GM19025 (cell line): ENCODE measurements around the gene ADAR.

Source experiments
- ATAC-seq: cut with Tn5 transposase; IDR thresholded peaks from one replicate; pipeline ENCODE4 v1.9.1; 2021; ENCODE audit warnings: mild to moderate bottlenecking, low read depth, moderate library complexity; ENCODE audit not compliant: unreplicated experiment

The ADAR gene

DNA sequence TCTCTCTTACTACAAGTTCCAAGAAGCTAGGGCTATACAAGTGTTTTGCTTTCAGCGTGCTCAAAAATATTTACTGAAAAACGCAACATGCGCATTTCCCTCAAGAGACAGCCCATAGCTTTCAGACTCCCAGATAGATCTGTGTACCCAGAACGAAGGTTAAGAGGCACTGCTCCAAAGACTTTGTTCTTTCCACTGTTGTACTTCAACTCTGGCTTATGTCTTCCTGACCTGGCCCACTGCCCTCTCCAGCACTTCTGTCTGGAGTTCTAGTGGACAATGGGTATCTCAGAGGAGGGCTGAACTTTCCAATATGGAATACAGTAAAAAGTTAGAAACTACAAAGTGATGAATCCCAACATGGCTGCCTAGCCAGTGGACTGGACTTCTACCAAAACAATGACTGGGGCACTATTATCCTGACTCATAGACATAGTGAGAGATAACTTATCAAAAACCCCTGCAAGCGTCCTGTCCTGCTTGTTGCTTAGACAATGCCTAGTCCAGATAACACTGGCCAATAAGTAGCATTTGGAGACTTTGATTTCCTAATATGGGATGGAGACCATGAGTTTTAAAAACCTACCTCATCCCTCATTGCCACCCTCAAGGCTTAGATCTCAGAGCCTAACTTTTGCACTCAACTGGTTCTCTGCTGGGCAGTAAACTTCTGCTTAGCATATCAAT is 8.8 kb upstream of the ADAR start:
- ATAC-seq, result no peak

DNA sequence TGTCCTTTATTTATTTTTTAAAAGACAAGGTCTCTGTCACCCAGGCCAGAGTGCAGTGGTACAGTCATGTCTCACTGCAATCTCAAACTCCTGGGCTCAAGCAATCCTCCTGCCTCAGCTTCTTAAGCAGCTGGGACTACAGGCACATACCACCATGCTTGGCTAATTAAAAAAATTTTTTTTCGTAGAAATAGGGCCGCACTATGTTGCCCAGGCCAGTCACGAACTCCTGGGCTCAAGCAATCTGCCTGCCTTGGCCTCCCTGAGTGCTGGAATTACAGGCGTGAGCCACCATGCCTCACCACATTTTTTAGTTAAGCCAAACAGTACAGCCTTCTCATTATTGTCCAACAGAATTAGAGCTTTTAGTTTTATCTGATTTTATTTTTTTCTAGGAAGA is 7.4 kb upstream of the ADAR start:
- no peak for ATAC-seq

DNA sequence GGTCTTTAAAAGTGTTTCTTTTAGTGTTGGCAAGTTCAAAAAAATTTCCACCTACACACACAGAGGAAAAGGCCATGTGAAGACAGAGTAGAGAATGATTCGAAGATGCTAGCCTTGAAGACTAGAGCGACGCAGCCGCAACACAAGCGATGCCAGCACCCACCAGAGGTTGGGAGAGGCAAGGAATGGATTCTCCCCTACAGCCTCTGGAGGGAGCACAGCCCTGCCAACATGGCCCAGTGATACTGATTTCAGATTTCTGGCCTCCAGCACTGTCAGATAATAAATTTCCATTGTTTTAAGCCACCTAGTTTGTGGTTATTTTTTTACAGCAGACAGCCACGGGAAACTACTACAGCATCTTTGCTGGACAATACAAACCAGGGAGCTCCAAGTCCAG is 6.9 kb upstream of the ADAR start:
- no peak for ATAC-seq

DNA sequence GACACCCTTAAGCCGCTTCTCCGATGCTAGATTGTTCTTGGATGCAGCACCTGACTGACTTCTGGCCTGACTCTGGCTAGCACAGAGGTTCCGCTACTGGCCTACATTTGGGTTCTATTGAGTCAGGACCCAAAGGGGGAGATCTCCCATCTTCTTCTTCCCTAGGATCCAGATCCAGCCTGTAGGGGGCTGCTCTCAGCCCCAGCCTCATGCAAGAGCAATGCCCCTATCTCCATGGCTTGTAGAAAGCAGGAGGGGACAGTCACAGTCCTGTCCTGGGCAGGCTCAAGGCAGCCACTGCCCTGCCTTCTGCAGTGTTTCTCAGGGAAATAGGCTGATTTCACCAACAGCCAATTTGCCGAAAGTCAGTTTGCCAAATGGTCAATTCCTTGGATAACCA is 6.3 kb upstream of the ADAR start:
- no peak for ATAC-seq

DNA sequence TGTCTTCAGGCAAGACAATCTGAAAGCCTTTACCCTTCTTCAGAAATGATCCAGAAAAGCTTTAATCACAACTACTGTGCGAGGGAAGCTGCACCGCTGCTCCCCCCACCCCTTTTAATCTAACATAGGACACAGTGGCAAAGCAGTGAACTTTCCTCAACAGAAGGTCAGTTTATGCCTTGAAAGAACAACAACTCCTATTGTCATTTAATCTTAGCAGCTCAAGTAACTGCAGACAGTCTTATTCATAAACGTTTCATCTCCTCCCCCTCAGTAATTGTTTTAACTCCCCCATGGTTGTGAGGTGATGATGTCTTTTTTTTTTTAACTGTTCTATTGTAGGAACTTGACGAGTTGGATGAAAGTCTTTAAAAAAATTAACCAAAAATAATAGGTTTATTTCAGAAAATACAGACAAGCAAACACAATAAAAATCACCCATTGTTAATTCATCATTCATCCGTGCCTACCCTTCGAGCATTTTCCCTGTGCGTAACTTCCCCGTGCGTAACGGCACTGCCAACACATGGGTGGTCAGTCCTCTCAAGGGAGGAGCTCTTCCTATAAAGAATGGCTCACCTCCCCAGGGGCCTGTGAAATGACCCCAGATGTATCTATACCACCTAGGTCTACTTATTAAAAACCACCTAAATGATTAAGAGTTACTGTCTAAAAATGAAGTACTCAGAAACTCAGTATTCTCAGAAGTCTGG is 3.3 kb upstream of the ADAR start:
- no peak for ATAC-seq

DNA sequence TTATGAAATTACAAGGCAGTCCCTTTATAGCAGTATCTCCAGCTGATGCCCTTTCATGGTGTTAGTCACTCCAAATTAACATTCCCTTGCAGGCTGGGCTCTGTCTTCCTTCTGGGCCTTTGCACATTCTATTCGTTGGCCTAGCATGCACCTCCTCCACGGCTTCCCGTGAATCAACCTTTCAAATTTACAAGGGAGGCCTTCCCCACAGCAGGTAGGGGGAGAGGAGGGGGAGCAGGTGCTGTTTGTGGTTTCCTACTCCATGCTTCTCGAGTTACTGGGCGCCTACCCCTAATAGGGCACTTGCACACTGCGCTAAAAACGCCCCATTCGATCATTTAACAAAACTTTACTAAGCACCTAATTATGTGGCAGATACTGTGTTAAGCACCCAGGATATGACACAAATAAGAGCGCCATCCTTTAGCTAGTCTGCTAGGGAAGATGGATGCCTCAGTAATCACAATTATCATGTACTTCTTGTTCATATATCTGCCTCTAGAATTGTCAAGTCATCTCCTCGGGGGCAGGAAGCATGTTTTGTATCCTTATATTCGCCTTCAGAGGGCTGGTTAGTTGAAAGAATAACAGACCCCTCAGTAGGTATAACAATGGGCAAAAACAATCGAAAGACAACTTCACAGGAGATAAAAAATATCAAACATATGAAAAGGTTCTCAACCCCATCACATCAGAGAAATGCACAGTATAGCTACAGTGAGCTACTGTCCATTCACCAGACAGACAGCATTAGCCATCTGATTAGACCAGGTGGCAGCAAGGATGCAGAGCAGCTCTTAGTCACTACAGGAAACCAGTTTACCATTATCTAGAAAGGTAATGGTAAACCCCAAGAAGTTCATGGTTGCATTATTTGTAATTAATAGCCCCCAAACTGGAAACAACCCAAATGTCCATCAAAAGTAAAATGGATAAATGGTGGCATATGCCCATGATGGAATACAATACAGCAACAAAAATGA is 1.7 kb upstream of the ADAR start:
- no peak for ATAC-seq

DNA sequence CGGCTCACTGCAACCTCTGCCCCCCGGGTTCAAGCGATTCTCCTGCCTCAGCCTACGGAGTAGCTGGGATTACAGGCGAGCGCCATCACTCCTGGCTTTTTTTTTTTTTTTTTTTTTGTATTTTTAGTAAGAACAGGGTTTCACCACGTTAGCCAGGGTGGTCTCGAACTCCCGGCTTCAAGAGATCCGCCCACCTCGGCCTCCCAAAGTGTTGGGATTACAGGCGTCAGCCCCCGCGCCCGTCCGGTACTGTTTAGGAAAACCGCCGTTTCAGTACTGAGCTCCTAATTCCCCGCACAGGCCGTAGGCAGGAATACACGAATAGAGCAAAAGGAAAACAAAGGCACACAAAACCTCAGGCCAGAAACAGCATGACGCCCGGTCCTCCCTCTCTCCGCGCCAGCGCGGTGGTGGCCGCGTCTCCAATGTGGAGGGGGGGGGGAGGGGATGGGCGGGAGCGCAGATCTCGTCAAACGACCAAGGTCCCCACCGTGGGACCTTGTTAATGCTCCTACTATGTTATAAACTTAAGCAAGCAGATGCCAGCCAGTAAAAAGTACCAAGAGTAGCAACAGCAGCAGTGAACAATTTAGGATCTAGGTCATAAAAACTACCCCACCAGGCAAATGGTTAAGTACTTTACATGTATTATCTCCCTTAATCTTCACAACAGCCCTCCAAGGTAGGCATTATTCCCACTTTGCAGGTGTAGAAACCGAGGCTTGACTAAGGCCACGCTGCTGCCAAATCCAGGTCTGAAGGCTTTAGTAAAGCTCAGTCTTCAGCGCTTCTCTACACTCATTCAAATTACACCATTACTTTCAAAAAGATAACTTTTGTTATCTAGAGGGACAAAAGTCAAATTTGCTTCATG is 648 bp upstream of the ADAR start:
- no peak for ATAC-seq

GRCh38 chr1:154607106-154607608 is 829 bp downstream of the ADAR start:
- no peak for ATAC-seq

DNA sequence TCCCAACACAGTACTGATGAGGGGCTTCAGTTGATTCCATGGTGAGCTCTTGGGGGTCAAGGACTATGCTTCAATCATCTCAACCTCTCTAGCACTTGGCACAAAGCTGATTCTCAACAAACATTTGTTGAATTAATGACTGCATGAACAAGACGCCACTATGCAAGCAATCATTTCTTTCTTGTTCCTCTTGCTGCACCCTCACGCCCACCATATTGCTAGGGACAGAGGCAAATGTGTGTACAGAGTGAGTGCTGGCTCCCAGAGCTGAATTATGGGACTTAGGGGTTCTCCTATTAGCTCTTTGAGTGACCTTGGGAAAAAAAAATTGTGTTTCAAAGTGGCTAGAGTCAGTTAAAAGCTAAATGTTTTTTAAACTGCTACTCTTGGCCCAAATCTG is 2.5 kb downstream of the ADAR start:
- ATAC-seq, result no peak

GRCh38 chr1:154603317-154603716 is 4.7 kb downstream of the ADAR start:
- no peak for ATAC-seq

DNA sequence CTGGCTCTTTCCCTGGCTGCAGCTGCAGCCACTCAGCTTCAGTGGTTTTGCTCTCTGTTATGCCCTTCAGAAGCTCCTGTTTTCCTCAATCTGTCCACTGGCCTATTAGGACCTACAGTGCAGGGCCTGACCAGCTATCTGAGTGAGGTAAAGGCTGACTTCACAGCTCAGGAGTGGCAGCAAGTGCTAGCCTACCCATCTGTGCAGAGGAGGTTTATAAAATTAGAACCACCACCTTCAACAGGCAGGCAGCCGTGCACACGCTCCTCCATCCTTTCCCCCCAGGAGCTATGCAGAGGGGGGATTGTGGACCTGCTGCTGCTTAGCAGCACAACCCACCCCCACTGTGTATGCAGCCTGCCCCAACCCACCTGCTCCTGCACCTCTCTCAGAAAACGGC is 8.3 kb downstream of the ADAR start:
- ATAC-seq, result no peak

DNA sequence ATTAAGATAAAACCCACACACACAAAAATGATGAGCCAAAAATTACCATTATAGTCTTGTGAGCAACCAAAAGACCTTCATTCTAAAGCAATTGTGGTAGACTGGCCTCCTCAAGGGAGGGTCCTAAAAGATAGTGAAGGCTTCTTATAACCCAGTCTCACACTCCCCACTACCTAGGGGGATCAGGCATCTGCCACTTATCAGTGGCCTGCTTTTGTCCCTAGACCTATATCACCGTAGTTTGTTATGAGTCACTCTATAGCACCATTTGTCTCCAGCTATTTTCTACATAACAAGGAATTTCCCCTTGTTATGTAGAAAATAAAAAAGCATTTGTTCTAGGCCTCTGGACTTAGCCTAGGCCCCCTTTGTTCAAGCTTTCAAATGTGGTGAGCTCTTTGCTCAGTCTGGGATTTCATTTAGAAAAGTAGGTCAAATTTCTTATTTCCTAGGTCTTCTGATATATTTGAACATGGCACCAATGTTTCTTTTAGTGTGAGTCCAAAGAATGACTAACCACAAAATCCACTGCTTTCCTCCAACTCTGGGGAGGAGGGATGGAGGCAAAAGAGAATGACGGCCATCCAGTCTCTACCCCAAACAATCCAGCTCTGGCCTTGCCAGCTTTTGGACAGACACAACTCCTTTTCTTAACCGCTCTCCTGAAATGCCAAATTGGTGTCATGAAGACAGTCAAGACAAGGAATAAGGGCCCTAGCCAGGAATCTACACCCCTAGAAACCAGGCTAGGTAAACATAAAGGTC is 8.9 kb downstream of the ADAR start:
- ATAC-seq, result no peak

GRCh38 chr1:154595621-154596020 is 12.4 kb downstream of the ADAR start:
- no peak for ATAC-seq

- no peak for ATAC-seq
Measured at GRCh38 chr1:154594811-154595210, 13.2 kb downstream of the ADAR start.

GRCh38 chr1:154593390-154593789 is 14.6 kb downstream of the ADAR start:
- ATAC-seq, result no peak

GRCh38 chr1:154591206-154591605 is 16.8 kb downstream of the ADAR start:
- ATAC-seq, result no peak

GRCh38 chr1:154590756-154591155 is 17.2 kb downstream of the ADAR start:
- no peak for ATAC-seq

- no peak for ATAC-seq
Measured at GRCh38 chr1:154589780-154590179, 18.2 kb downstream of the ADAR start.

GRCh38 chr1:154586641-154587040 is 21.3 kb downstream of the ADAR start:
- no peak for ATAC-seq
